Measurements from ENCODE around the gene COL4A6. TPM values are rescaled to one million over a fixed set of nuclear protein-coding genes. Genes with fewer than 3 reads are reported as not detected.

Gene COL4A6
- total RNA-seq, 1 donor: not detected

DNA sequence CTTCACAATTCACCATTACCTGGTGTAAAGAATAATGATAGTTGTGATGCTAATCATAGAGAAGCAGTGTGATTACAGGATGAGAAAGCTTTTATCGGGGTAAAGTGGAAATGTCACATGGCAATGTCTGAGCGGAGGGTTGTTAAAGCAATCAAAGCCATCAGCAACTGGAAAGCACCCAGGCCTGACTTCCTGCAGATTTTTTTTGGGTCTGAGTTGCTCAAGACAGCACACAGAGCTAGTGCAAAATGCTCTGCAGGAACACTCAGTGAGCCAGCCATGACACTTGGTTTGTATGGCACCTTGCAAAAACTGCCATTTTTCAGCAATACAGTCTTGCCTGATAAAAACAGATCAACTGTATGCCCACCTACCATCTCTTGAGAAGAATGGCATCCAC lies 152.9 kb downstream of the COL4A6 start:
- DNase-seq (ENCODE audit: low read depth in 2 of 3, low spot score in 2 of 3): no peak

DNA sequence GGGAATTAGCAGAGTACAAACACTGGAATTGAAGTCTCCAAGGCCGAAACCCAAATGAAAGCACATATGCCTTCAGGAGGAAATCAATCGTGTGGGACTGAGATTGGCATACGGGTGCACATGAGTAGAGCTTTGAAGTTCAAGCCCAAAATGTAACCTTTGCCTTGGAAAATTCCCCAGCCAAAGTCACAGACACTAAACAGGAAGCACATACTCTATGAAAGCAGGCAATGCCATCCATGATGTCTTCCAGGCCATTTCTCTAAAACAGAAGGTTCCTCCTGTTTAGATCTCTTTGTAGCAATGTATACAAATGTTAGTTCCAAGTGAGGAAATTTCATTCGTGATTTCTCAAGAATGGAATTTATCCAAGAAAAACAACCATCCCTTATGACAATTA lies 162.5 kb downstream of the COL4A6 start:
- DNase-seq (ENCODE audit: low read depth in 2 of 3, low spot score in 2 of 3): no peak

DNA sequence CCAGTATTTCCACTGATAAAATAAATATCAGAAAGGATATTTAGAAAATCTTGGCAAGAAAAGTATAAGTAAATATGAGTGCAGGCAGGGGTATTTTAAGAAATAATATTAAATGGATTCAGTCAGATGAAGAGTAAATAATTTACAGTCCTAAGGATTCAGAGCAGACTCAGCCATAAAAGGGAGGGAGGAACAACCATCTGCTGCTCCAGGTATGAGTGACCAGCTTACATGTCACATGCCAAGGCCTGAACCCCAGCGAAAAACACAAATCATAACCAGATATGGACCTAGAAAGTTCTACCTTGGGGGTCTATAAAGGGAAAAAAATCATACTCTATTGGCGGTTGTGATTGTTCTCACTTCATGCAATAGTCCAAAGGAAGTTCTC lies 166.8 kb downstream of the COL4A6 start:
- DNase-seq (ENCODE audit: low read depth in 2 of 3, low spot score in 2 of 3): no peak

DNA sequence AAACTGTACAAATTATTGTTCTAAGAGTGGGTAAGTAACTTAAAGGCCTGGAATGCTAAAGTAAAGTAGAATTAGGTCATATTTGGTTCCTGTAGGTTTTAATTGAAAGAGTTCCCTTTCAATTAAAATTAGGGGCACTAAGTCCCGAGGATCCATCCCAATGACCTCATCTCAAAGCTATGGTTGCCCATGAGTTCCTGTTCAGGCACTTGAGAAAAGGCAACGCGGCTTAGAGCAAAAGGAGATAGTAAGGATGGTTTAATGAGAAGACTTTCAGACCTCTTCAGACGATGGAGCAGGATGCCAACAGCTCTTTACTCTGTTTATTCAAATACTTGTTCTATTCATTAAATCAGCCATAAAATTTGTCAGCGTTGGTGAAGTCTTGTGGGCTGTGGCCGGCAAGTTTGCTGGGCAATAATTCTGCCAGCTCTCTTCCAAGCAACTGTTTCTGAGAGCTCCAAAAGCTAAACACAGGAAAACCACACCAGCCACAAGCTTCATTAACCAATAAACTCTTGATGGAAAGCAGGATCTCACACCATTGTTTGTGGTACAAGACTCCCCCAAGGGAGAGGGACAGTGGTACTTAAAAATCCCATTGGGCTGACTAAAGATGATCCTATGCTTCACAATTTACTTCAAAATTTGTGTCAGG lies 167.4 kb downstream of the COL4A6 start:
- DNase-seq (ENCODE audit: low read depth in 2 of 3, low spot score in 2 of 3): peak in 2 of 3 donors; percentile 9 to 41

DNA sequence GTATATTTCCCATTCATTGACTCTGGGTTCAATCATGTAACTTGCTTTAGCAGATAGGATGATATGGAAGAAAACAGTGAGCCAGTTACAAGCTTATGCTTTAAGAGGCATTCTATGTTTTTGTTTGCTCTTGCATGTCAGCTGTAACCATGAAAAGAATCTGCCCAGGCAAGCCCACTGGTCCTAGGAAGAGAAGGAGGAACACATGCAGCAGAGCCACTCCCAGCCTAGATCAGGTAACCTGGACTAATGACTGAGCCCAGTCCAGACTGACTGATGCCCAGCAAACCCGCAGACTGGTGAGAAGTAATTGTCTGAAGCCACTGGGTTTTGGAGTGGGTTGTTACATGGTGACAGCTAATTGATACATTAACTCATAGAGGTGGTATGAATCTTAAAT lies 167.9 kb downstream of the COL4A6 start:
- no peak for DNase-seq (ENCODE audit: low read depth in 2 of 3, low spot score in 2 of 3)

DNA sequence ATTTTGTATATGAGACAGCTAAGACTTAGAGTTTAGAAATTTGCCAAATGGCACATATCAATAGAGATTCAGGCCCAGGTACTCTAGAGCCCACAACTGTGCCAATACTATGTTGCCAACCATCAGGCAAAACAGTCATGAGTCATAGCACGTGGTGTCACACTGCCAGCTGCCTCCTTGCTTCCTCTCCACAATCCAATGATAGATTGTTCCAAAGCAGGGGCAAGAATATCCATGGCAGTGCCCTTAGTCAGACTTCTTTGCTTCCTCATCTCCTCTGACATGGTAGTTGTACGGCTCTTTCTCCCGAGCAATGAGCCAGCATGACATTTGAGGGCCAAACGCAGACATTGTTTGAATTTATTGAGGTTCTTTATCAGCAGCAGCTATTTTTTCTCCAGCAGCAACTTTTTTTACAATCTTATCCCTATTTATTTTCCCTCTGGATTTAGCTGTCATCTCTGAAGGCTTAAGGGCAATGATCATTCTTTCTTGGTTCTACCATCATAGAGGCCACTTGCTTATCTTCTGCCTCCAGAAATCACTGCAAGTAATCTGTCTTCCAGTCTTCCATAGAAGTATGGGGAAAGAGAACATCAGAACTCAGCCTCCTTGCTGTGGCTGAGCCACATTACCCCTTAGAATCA lies 169.7 kb downstream of the COL4A6 start:
- DNase-seq (ENCODE audit: low read depth in 2 of 3, low spot score in 2 of 3): peak in 2 of 3 donors; percentile 11 to 14

DNA sequence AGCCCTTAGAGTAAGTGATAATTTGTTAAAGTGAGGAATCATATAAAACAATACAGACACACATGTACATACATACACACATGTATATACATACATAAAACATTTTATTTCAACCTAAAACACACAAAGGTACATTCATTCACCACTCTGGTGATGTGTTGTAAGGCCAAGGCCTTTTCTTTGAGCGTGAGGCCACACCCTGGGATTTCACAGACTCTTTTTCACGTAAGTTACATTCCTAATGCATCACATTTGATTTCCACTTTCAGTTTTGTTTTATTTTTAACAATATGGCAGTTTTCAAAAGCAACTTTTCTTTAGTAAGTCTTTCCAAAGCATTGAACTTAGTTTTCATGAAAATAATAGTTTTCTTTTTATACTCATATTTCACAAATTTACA lies 170.7 kb downstream of the COL4A6 start:
- DNase-seq (ENCODE audit: low read depth in 2 of 3, low spot score in 2 of 3): no peak

DNA sequence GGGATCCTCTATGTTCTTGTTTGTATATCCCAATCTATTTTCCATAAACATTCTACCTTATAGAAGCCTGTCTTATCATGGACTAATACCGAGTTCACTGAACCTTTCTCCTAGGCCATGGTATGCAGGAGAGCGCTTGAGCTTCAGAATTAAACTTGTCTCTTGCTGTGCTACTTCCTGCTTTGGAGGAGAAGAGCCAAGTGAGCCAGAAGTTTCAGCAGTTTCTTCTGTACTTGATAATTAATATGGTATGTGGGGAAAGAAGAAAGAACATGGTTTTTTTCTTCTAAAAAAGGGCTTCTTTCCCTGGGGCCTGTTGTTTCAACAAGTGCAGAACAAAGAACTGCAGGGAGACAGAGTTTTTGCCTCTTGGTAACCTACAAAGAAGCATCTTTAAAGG lies 173.8 kb downstream of the COL4A6 start:
- DNase-seq (ENCODE audit: low read depth in 2 of 3, low spot score in 2 of 3): no peak

DNA sequence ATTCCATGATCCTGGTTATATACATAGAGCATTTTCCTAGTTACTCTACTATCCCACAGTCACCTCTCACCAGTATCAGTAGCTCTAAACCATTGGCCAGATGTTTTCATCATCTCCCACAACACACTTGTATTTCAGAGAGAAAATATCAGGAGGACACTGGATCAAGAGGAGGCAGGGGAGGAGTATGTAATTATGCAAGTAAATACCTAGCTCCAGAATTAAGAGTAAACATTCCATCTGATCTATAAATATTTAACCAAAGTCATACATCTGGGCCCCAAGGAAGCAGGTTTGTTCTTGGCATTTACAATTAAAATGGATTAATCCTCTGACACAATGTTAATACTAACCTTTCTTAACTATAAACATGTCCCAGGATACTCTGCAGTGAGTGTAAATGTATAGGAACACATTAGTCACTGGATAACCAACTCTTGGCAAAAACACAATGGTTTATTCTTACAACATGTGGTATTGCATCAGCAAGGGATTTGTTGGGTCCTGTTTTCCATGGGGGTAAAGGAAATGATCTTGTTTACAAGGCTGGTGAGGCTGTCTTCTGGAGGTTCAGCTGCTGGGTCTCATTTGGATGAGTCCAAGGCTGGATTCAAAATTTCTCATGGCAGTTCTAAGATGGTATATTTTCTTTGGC lies 176.5 kb downstream of the COL4A6 start:
- no peak for DNase-seq (ENCODE audit: low read depth in 2 of 3, low spot score in 2 of 3)

DNA sequence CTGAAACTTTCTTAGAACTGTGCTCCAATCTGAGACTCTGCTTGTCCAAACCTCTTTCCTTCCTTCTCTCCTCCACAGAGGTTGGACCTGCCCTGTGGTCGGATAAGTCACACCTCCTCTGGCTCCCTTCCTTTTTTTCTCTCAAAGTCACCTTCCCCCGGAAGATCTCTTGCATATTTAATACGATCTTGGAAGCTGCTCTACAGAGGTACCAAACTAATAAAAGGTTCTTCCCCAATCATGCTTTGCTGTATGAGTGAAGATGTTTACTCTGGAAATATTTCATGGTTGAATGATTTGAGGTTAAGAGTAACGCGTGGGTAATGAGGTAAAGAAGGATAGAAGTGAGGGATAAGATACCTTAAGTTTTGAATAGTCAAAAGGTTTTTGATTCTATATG lies 180.7 kb downstream of the COL4A6 start:
- no peak for DNase-seq (ENCODE audit: low read depth in 2 of 3, low spot score in 2 of 3)

DNA sequence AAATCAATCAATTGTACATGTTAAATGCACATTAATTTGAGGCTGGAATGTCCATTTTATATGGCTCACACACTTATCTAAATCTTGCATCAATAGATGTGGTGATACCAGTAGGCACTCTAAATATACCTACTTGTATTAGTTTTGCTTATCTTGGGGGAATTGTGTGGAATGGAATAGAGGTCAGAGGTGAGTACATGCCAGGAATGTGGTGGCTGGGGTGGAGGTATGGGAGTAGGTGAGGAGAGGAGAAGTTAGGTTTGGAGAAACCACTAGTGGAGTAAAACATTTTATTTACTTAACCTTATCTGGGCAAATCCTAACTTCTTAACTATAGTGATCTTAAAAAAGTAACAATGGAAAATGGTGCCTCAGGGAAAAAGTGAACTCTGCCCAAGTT lies 183.6 kb downstream of the COL4A6 start:
- no peak for DNase-seq (ENCODE audit: low read depth in 2 of 3, low spot score in 2 of 3)

DNA sequence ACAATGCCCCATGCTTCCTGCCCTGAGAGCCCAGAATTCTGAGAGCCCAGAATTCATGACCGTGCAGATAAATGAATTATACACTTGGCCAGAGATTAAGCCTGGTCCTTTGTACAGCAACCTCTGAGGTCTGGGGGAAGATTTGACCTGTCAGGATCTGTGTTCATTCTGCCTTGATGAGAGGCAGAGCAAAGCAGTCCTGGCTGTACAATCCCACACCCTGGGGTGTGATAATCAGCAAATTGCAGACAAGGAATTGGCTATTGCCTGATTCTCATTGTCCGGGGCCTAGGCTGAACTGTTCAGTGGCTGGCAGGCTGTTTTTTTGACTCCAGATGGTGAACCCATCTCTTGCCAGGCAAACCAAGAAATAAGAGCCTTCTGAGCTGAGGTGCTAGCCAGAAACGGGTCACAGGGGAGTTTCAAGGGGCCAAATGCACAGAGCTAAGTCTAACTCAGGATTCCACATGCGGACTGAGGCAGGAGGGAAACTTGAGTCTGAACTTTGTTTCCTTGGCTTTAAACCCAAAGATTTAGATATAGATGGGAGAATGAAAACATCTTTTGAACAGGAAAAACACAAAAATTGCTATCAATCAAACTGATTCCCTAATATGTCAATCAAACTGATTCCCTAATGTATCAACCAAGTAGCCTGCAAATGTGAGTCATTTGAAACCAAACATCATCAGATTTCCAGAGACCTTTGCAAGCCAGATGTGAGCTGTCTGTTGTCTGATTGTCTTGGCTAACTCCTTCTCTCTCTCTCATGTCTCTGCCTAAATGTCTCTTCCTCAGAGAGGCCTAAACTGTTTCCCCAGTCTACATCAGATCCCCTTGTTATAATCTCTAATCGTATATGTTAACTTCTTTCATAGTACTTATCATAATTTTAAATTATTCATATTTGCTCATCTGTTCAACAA lies 187.3 kb downstream of the COL4A6 start:
- no peak for DNase-seq (ENCODE audit: low read depth in 2 of 3, low spot score in 2 of 3)

DNA sequence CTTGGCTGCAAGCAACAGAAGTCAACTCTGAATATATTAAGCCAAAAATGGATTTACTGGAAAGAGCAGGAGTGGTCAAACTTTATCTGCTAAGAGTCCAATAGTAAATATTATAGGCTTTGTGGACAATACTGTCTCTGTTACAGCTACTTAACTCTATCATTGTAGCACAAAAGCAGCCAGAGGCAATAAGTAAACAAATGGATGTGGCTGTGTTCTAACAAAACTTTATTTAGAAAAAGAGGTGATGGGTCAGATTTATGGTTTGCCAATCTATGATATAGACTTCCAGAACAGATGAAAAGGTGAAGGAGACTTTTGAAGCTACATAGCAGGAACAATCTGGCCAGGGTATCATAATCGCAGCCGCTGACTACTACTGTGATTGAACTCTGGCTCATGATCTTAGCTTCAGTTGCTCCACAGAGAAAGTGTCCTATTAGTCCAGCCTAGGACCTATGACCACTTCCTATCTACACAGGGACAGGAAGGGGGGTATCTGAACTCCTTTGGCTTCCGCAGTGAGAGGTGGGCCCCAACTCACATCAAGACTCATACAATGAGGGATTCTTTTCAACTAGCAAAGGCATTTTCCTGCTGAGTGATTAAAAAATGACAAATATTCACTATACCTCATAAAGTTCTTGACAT lies 191.8 kb downstream of the COL4A6 start:
- no peak for DNase-seq (ENCODE audit: low read depth in 2 of 3, low spot score in 2 of 3)

DNA sequence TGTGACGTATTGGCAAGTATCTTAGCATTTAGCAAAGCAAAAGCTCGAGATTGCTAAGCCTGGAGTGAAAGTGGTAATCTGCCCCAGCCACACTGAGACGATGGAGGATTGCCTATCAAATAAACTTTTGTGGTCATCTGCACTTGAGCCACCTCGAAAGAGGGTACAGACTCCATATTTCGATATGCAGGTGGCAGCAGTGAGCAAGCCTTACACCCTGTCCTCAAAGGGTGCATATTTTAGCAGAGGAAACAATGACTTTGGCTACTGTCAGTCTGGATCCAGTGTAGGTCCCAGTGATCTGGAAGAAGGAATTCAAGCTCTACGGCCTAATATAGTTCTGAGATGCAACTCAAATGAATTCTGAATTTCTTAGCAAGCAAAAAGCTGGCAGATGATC lies 192.8 kb downstream of the COL4A6 start:
- no peak for DNase-seq (ENCODE audit: low read depth in 2 of 3, low spot score in 2 of 3)

DNA sequence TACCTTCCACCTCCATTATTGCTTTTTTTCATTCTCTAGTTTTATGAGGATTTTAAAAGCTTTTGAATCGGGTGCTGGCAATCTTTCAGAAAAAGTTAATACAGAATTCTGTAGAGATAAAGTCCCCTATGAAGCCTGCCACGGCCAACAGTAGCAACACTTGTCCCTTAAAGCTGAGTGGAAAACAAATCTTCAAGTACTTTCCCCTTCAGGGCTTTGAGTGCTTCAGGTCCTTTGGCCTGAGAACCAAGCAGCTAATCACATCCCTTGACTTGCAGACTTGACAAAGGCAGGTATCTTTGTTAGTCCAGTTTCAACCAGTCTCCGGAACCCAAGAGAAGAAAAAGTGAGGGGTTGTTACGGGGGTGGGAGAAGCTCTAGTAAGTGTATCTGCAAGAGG lies 202.2 kb downstream of the COL4A6 start:
- no peak for DNase-seq (ENCODE audit: low read depth in 2 of 3, low spot score in 2 of 3)

DNA sequence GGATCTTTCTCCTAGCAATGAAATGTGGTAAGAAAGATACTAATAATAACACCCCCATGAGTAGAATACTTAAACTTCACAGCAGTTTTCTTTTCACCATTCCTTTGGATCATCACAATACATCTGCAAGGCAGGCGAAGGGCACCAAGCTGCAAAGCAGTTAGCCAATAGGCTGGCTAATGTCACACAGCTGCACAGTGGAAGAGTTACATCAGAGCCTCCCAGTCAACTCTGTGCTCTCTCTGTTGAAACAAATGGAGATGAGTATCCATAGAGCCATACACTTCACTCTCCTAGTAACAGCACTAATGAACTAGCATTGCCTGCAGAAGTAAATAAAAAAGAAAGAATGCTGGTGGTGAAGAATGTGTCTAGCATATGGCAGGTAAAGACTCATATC lies 207.6 kb downstream of the COL4A6 start:
- no peak for DNase-seq (ENCODE audit: low read depth in 2 of 3, low spot score in 2 of 3)

DNA sequence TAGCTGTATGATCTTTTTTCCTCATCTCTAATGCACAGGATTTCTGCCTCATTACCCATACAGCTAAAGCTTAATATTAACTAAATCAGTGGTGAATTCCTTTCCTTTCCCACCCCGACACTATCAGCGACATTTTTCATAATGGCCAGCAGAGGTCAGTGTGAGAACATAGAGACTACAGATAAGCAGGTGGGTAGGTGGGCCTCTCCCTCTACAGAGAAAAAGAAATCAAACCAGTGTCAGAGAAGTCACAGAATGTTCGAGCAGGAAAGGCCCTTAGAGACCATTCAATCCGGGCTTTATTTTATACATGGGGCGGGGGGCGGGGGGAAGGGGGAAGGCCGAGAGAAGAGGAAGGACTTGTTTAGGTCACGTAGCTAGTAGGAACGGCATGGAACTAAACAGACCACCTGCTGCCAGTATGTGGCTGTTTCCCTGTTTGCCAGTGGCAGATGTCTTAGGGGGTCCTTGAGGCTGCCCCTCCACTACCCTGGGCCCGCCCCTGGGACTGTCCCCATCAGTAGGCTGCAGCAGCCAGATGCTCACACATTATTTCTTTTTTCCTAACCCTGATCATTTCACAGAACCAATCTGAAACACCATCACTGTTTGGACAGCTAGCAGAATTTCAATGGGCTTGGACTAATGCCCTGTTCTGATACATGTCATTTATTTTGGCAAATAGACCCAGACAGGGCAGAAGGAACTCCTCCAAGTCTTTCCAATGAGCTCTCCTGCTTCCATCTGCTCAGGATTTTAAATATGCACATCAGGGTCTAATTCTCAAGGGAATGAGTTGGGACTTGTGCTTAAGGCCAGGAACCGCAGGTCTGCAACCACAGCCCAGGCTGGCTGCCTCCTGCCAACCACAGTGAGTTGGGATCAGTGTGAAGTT lies 213.2 kb downstream of the COL4A6 start:
- peak in 2 of 3 donors; percentile 10 to 57 for DNase-seq (ENCODE audit: low read depth in 2 of 3, low spot score in 2 of 3)

DNA sequence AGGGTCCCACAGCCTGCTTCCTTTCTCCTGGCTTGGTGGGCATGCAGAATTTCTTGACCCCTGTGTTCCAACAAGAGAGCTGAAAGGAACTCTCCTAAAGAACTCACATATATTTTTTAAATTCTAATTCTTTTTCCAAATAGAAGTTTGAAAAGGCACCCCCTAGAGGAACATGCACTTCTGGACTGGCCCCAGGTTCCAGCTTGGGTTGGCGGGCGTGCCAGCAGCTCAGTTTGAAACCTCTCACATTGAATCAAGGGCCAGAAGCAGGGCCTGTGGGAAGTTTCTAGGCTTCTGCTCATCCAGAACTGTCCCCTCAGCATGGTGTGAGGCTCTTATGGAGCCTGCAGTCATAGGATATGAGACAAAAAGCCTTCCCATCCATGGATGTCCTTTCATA lies 214.0 kb downstream of the COL4A6 start:
- DNase-seq (ENCODE audit: low read depth in 2 of 3, low spot score in 2 of 3): no peak

DNA sequence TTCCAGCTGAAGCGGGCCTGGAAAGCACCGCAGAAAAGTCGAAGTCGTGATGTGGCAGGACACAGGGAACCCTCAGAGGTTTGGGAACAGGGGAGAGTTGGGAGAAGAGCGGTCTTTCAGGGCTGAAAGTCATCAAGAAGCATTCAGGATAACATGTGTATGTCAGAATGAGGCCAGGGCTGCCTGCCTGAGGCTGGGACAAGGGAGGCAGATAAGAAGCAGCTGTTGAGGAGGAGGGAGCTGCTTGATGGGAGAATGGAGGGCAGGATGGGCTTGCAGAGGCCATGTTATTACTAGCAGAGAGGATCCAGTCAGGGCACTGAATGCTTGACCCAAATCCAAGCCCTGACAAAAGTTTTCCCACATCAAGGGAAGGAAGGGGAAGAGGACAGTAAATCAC lies 214.6 kb downstream of the COL4A6 start:
- DNase-seq (ENCODE audit: low read depth in 2 of 3, low spot score in 2 of 3): no peak

Measured in hematopoietic multipotent progenitor cell (in vitro differentiated cells).